ENCODE results near the gene HSPB6. TPM values are rescaled to one million over a fixed set of nuclear protein-coding genes. Genes with fewer than 3 reads are reported as not detected.
"Not testable (repeated sequence)": the region's sequence is repeated elsewhere in the genome, so short reads cannot be mapped to it uniquely, and the experiment has no call there.

HSPB6 gene
- total RNA-seq, 1 donor from 2014 or later: not detected

GRCh38 chr19:35773020-35773806 is 16.4 kb upstream of the HSPB6 start:
- DNase-seq: no peak
- ChIA-PET CTCF (no interaction called here), POLR2A (interaction anchor here (0.7 to 0.8 kb wide), 2 partner anchors 25 to 161 kb away, joined by 5 read pairs; partner anchors contain the start of genes HAUS5 and LIN37)
- H3K27ac Mint-ChIP-seq: no peak overlapping the region
- peaks cover 9% of the 10 kb centered on the region for H3K4me1 Mint-ChIP-seq
- H3K27me3 Mint-ChIP-seq: no peaks in the 10 kb centered on the region
- intact Hi-C loops (cut with micrococcal nuclease): no loop called here
- H3K36me3 Mint-ChIP-seq (ENCODE audit: low read depth): peaks cover 5% of the 10 kb centered on the region
- TF ChIP-seq, protein P1, sequence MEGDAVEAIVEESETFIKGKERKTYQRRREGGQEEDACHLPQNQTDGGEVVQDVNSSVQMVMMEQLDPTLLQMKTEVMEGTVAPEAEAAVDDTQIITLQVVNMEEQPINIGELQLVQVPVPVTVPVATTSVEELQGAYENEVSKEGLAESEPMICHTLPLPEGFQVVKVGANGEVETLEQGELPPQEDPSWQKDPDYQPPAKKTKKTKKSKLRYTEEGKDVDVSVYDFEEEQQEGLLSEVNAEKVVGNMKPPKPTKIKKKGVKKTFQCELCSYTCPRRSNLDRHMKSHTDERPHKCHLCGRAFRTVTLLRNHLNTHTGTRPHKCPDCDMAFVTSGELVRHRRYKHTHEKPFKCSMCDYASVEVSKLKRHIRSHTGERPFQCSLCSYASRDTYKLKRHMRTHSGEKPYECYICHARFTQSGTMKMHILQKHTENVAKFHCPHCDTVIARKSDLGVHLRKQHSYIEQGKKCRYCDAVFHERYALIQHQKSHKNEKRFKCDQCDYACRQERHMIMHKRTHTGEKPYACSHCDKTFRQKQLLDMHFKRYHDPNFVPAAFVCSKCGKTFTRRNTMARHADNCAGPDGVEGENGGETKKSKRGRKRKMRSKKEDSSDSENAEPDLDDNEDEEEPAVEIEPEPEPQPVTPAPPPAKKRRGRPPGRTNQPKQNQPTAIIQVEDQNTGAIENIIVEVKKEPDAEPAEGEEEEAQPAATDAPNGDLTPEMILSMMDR (IDR thresholded peaks at IDR 0.05): no peak
- no peaks in the 10 kb centered on the region for H3K9me3 Mint-ChIP-seq
- H3K4me3 Mint-ChIP-seq: no peak overlapping the region
- ATAC-seq (ENCODE audit: low read depth): no peak

GRCh38 chr19:35772362-35772761 is 15.5 kb upstream of the HSPB6 start:
- H3K4me1 Mint-ChIP-seq; H3K27me3 Mint-ChIP-seq; DNase-seq; H3K4me3 Mint-ChIP-seq; H3K9me3 Mint-ChIP-seq; intact Hi-C loops (cut with micrococcal nuclease); ATAC-seq (ENCODE audit: low read depth); H3K27ac Mint-ChIP-seq; CTCF ChIA-PET: not testable (repeated sequence)
- peaks cover 11% of the 10 kb centered on the region for H3K36me3 Mint-ChIP-seq (ENCODE audit: low read depth)
- POLR2A ChIA-PET: interaction anchor here (0.8 kb wide), 1 partner anchor 24 kb away, joined by 5 read pairs; the partner anchor contains the start of gene LIN37

- TF ChIP-seq, protein P1 (IDR thresholded peaks at IDR 0.05): no peak
- H3K36me3 Mint-ChIP-seq (ENCODE audit: low read depth): peaks cover 35% of the 10 kb centered on the region
- no peaks in the 10 kb centered on the region for H3K27me3 Mint-ChIP-seq
- no peak overlapping the region for H3K4me3 Mint-ChIP-seq
- POLR2A ChIA-PET: no interaction called here
- intact Hi-C loops (cut with micrococcal nuclease): no loop called here
- DNase-seq (no peak), ATAC-seq (ENCODE audit: low read depth) (no peak)
- CTCF ChIA-PET: no interaction called here
- H3K4me1 Mint-ChIP-seq: no peaks in the 10 kb centered on the region
- no peaks in the 10 kb centered on the region for H3K9me3 Mint-ChIP-seq
- H3K27ac Mint-ChIP-seq: no peak overlapping the region
Observed at GRCh38 chr19:35768082-35768421, 11.2 kb upstream of the HSPB6 start.

DNA sequence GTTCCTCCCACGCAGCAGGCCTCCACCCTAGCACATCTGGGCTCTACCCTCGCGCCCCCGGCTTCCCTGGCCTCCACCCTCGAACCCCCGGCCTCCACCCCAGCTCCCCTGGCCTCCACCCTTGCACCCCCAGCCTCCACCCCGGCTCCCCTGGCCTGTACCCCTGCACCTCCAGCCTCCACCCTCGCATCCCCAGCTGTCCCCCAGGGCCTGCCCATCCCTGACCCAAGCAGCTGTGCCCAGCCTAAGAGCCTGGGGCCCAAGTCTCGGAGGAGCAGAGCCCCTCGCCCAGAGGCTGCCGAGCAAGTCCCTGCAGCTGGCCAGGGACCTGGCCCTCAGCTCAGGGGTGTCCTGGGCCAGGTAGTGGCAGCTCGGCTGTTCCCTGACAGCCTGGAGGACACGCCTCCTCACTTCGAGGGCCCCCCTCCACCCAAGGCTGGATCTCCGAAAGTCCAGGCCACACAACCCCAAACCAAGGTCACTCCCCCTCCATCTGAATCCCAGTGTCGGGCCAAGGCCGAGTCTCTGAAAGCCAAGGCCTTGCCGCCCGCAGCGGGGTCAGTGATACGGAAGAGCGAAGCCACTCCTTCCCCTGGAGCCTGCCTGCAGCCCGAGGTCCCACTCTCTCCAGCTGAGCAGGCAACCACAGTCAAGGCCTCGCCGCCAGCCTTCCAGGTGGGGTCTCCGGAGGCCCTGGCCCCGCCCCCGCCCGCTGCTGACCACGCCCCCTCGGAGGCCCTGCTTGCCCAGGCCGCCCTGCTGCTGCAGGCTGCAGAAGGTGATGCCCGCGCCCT is 10.7 kb upstream of the HSPB6 start:
- Mint-ChIP-seq H3K9me3 (no peaks in the 10 kb centered on the region), H3K4me3 (no peak overlapping the region), H3K27me3 (no peaks in the 10 kb centered on the region), H3K36me3 (ENCODE audit: low read depth) (peaks cover 35% of the 10 kb centered on the region), H3K27ac (no peak overlapping the region), H3K4me1 (no peaks in the 10 kb centered on the region)
- ChIA-PET POLR2A (no interaction called here), CTCF (no interaction called here)
- DNase-seq (no peak), ATAC-seq (ENCODE audit: low read depth) (no peak)
- intact Hi-C loops (cut with micrococcal nuclease): no loop called here
- TF ChIP-seq, protein P1 (IDR thresholded peaks at IDR 0.05): no peak

GRCh38 chr19:35766571-35767104 is 9.8 kb upstream of the HSPB6 start:
- intact Hi-C loops (cut with micrococcal nuclease): no loop called here
- H3K27me3 Mint-ChIP-seq: no peaks in the 10 kb centered on the region
- no peaks in the 10 kb centered on the region for H3K4me1 Mint-ChIP-seq
- no peaks in the 10 kb centered on the region for H3K9me3 Mint-ChIP-seq
- peaks cover 41% of the 10 kb centered on the region for H3K36me3 Mint-ChIP-seq (ENCODE audit: low read depth)
- ATAC-seq (ENCODE audit: low read depth) (no peak), DNase-seq (no peak)
- no peak overlapping the region for H3K27ac Mint-ChIP-seq
- POLR2A ChIA-PET: no interaction called here
- H3K4me3 Mint-ChIP-seq: no peak overlapping the region
- CTCF ChIA-PET: no interaction called here
- TF ChIP-seq, protein P1 (IDR thresholded peaks at IDR 0.05): no peak

Measured in activated B cell treated with CpG ODN at 0.5 μM for 24 hours (primary cell).